HepG2 (cell line): Measurements from ENCODE around the gene TNFRSF18. TPM values are rescaled to one million over a fixed set of nuclear protein-coding genes. Genes with fewer than 3 reads are reported as not detected.

Experiments
- GABPB1 ChIP-seq: IDR thresholded peaks from 2 replicates; pipeline ENCODE4 v1.6.1; 2016; ENCODE audit warnings: mild to moderate bottlenecking, missing genetic modification reagents, moderate library complexity, missing compliant biosample characterization
- IKZF1 ChIP-seq: fragments of 450-650 bp; IDR thresholded peaks from 2 replicates; pipeline ENCODE4 v1.7.1; 2016
- MBNL3 ChIP-seq: fragments of 250-450 bp; sonication (Bioruptor Pico); conservative IDR thresholded peaks from 2 replicates; pipeline ENCODE4 v1.8.0; 2022; ENCODE audit warnings: mild to moderate bottlenecking, inconsistent platforms
- RARG ChIP-seq: sonication (generic); formaldehyde crosslinking; IDR thresholded peaks from 2 replicates; pipeline ENCODE4 v1.4.0; 2020; ENCODE audit warnings: low read depth, mild to moderate bottlenecking, missing genetic modification reagents
- TAF1 ChIP-seq: sonication (generic); formaldehyde crosslinking; IDR thresholded peaks from 2 replicates; pipeline ENCODE4 v1.4.0; 2020; ENCODE audit warnings: missing genetic modification reagents
- THAP11 ChIP-seq: IDR thresholded peaks from 2 replicates; pipeline ENCODE4 v1.6.1; 2016; ENCODE audit warnings: missing biosample characterization, missing genetic modification reagents
- TOE1 ChIP-seq: sonication (generic); formaldehyde crosslinking; IDR thresholded peaks from 2 replicates; pipeline ENCODE4 v1.4.0; 2020; ENCODE audit warnings: mild to moderate bottlenecking, missing genetic modification reagents
- ZNF335 ChIP-seq: sonication (generic); formaldehyde crosslinking; IDR thresholded peaks from 2 replicates; pipeline ENCODE4 v1.4.0; 2020; ENCODE audit warnings: missing genetic modification reagents
- ZNF792 ChIP-seq: IDR thresholded peaks from 2 replicates; pipeline ENCODE4 v1.6.1; 2016
- polyA plus RNA-seq, 8 experiments: library from polyadenylated mRNA; depleted of rRNA in 3 of 8; stranded (reverse) in 7 of 8; unstranded in 1 of 8; fragments of >200 nt; fragmentation: Illumina TruSeq in 4 of 8; extraction: Trizol in 4 of 8; gene quantifications; 2 replicates each; pipeline versions ENCODE4 v1.2.1 to v1.2.3, GENCODE V29; 2011 to 2016; ENCODE audit warnings: low read depth in 4 of 8, missing spikeins in 1 of 8, mixed read lengths in 1 of 8; ENCODE audit not compliant: insufficient read depth in 1 of 8
- total RNA-seq, 5 experiments: library from RNA; depleted of rRNA; stranded (reverse); fragments of >200 nt; fragmentation: Illumina TruSeq; extraction: Trizol; gene quantifications; 2 replicates each; pipeline ENCODE4 v1.2.3, GENCODE V29; 2016; ENCODE audit warnings: low read depth in 1 of 5
- TF ChIP-seq, protein P1 (sequence below), 2 experiments: IDR thresholded peaks; 2 replicates each; pipeline ENCODE4 v1.6.1; 2011 to 2012; ENCODE audit warnings: low read length in 2 of 2, borderline replicate concordance in 1 of 2, low read depth in 1 of 2, mild to moderate bottlenecking in 1 of 2, moderate library complexity in 1 of 2
- TF ChIP-seq, protein P2 (sequence below): sonication (generic); formaldehyde crosslinking; IDR thresholded peaks from 2 replicates; pipeline ENCODE4 v1.9.0; 2022; ENCODE audit warnings: low read depth, missing genetic modification reagents
- TF ChIP-seq, protein P3 (sequence below): sonication (generic); formaldehyde crosslinking; IDR thresholded peaks from 2 replicates; pipeline ENCODE4 v1.4.0; 2020; ENCODE audit warnings: missing genetic modification reagents
- TF ChIP-seq, protein P4 (sequence below): IDR thresholded peaks from 2 replicates; pipeline ENCODE4 v1.6.1; 2012; ENCODE audit warnings: inconsistent platforms
- TF ChIP-seq, protein P5 (sequence below): sonication (generic); formaldehyde crosslinking; IDR thresholded peaks from 2 replicates; pipeline ENCODE4 v1.4.0; 2020; ENCODE audit warnings: mild to moderate bottlenecking, missing genetic modification reagents
- TF ChIP-seq, protein P6 (sequence below): sonication (generic); formaldehyde crosslinking; IDR thresholded peaks from 2 replicates; pipeline ENCODE4 v1.5.0; 2020; ENCODE audit warnings: mild to moderate bottlenecking, missing genetic modification reagents

The TNFRSF18 gene
- total and polyA plus RNA-seq, 2 of the 13 experiments (the other 11 are each of a cell fraction or from before 2014, with no cell fraction given) = not detected

DNA sequence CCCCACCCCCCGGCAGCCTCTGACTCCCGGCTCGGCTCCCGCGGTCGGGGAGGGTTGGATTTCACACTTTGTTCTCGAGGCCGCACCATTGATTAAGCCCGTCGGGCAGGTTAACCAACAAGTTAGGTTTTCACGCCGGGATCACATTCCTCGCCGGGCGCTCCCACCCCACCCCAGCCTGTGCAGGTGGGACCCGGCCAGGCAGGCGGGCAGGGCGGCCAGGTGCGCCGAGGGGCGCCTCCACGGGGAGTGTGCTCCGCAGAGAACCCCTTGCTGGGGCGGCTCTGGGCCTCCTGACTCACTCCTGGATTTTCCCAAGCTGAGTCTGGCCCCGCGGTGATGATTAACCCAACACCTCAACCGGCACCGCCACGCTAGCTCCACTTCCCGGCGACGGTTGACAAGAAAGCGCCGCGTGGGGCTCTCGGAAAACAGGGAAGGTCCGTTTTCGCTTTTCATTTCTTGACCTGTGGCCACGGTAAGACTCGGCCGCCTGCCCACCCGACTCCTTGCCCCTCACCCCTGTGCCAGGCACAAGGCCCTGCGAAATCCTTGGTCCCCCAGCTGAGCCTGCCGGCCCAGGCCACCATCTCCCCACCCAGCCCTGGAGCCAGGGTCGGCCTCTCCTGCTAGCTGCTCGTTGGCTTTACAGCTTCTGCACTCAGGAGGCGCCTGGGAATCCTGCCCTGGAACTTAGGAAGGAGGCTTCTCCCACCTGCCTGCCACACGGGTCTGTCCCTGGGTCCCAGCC, 41.5 kb downstream of the TNFRSF18 start (continued):
- TF ChIP-seq, protein P1, sequence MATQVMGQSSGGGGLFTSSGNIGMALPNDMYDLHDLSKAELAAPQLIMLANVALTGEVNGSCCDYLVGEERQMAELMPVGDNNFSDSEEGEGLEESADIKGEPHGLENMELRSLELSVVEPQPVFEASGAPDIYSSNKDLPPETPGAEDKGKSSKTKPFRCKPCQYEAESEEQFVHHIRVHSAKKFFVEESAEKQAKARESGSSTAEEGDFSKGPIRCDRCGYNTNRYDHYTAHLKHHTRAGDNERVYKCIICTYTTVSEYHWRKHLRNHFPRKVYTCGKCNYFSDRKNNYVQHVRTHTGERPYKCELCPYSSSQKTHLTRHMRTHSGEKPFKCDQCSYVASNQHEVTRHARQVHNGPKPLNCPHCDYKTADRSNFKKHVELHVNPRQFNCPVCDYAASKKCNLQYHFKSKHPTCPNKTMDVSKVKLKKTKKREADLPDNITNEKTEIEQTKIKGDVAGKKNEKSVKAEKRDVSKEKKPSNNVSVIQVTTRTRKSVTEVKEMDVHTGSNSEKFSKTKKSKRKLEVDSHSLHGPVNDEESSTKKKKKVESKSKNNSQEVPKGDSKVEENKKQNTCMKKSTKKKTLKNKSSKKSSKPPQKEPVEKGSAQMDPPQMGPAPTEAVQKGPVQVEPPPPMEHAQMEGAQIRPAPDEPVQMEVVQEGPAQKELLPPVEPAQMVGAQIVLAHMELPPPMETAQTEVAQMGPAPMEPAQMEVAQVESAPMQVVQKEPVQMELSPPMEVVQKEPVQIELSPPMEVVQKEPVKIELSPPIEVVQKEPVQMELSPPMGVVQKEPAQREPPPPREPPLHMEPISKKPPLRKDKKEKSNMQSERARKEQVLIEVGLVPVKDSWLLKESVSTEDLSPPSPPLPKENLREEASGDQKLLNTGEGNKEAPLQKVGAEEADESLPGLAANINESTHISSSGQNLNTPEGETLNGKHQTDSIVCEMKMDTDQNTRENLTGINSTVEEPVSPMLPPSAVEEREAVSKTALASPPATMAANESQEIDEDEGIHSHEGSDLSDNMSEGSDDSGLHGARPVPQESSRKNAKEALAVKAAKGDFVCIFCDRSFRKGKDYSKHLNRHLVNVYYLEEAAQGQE (IDR thresholded peaks at IDR 0.05; ENCODE audit: borderline replicate concordance in 1 of 2, low read depth in 1 of 2, low read length in 2 of 2) = no peak
- peak; percentile 27; the same call in 1 of the 2 replicates for TF ChIP-seq THAP11 (CRISPR knock-in tag)
- no peak for TF ChIP-seq TOE1
- no peak for TF ChIP-seq MBNL3 (CRISPR knock-in tag)
- TF ChIP-seq, protein P2, sequence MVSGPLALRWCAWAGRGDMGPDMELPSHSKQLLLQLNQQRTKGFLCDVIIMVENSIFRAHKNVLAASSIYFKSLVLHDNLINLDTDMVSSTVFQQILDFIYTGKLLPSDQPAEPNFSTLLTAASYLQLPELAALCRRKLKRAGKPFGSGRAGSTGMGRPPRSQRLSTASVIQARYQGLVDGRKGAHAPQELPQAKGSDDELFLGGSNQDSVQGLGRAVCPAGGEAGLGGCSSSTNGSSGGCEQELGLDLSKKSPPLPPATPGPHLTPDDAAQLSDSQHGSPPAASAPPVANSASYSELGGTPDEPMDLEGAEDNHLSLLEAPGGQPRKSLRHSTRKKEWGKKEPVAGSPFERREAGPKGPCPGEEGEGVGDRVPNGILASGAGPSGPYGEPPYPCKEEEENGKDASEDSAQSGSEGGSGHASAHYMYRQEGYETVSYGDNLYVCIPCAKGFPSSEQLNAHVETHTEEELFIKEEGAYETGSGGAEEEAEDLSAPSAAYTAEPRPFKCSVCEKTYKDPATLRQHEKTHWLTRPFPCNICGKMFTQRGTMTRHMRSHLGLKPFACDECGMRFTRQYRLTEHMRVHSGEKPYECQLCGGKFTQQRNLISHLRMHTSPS (CRISPR knock-in tag) = peak; percentile 39; the same call in 1 of the 2 replicates
- no peak for TF ChIP-seq RARG (CRISPR knock-in tag)
- TF ChIP-seq, protein P3, sequence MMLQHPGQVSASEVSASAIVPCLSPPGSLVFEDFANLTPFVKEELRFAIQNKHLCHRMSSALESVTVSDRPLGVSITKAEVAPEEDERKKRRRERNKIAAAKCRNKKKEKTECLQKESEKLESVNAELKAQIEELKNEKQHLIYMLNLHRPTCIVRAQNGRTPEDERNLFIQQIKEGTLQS (CRISPR knock-in tag) = no peak
- TF ChIP-seq IKZF1 = no peak
- TF ChIP-seq, protein P4, sequence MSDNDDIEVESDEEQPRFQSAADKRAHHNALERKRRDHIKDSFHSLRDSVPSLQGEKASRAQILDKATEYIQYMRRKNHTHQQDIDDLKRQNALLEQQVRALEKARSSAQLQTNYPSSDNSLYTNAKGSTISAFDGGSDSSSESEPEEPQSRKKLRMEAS = peak; percentile 70
- TF ChIP-seq, protein P5, sequence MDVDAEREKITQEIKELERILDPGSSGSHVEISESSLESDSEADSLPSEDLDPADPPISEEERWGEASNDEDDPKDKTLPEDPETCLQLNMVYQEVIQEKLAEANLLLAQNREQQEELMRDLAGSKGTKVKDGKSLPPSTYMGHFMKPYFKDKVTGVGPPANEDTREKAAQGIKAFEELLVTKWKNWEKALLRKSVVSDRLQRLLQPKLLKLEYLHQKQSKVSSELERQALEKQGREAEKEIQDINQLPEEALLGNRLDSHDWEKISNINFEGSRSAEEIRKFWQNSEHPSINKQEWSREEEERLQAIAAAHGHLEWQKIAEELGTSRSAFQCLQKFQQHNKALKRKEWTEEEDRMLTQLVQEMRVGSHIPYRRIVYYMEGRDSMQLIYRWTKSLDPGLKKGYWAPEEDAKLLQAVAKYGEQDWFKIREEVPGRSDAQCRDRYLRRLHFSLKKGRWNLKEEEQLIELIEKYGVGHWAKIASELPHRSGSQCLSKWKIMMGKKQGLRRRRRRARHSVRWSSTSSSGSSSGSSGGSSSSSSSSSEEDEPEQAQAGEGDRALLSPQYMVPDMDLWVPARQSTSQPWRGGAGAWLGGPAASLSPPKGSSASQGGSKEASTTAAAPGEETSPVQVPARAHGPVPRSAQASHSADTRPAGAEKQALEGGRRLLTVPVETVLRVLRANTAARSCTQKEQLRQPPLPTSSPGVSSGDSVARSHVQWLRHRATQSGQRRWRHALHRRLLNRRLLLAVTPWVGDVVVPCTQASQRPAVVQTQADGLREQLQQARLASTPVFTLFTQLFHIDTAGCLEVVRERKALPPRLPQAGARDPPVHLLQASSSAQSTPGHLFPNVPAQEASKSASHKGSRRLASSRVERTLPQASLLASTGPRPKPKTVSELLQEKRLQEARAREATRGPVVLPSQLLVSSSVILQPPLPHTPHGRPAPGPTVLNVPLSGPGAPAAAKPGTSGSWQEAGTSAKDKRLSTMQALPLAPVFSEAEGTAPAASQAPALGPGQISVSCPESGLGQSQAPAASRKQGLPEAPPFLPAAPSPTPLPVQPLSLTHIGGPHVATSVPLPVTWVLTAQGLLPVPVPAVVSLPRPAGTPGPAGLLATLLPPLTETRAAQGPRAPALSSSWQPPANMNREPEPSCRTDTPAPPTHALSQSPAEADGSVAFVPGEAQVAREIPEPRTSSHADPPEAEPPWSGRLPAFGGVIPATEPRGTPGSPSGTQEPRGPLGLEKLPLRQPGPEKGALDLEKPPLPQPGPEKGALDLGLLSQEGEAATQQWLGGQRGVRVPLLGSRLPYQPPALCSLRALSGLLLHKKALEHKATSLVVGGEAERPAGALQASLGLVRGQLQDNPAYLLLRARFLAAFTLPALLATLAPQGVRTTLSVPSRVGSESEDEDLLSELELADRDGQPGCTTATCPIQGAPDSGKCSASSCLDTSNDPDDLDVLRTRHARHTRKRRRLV (CRISPR knock-in tag) = 0 out of 2 replicates have a peak, but pooled peaks have one; percentile 23
- TF ChIP-seq, protein P6, sequence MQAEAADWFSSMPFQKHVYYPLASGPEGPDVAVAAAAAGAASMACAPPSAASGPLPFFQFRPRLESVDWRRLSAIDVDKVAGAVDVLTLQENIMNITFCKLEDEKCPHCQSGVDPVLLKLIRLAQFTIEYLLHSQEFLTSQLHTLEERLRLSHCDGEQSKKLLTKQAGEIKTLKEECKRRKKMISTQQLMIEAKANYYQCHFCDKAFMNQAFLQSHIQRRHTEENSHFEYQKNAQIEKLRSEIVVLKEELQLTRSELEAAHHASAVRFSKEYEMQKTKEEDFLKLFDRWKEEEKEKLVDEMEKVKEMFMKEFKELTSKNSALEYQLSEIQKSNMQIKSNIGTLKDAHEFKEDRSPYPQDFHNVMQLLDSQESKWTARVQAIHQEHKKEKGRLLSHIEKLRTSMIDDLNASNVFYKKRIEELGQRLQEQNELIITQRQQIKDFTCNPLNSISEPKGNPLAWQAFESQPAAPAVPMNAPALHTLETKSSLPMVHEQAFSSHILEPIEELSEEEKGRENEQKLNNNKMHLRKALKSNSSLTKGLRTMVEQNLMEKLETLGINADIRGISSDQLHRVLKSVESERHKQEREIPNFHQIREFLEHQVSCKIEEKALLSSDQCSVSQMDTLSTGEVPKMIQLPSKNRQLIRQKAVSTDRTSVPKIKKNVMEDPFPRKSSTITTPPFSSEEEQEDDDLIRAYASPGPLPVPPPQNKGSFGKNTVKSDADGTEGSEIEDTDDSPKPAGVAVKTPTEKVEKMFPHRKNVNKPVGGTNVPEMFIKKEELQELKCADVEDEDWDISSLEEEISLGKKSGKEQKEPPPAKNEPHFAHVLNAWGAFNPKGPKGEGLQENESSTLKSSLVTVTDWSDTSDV (CRISPR knock-in tag) = peak; percentile 13; the same call in 1 of the 2 replicates
- TF ChIP-seq ZNF335 (CRISPR knock-in tag) = no peak
- peak; percentile 18; the same call in 1 of the 2 replicates for TF ChIP-seq ZNF792 (CRISPR knock-in tag)
- peak; percentile 58; the same call in 1 of the 2 replicates for TF ChIP-seq GABPB1
- TF ChIP-seq TAF1 (CRISPR knock-in tag) = peak; percentile 45
